MG63 (cell line): ENCODE data around the gene MESD. TPM values are rescaled to one million over a fixed set of nuclear protein-coding genes. Genes with fewer than 3 reads are reported as not detected.
A peak's percentile ranks its signal among the peaks of the same experiment; 100 is the strongest.

Source experiments
- DNase-seq: peaks from one replicate; pipeline ENCODE4 v3.0.0-alpha.2; 2020
- H3K27me3 ChIP-seq: fragments of 250-450 bp; sonication (Bioruptor Pico); 2 replicates; pipeline ENCODE4 v1.5.1; 2020; ENCODE audit warnings: mild to moderate bottlenecking, moderate library complexity
- H3K36me3 ChIP-seq: fragments of 250-450 bp; sonication (Bioruptor Pico); 2 replicates; pipeline ENCODE4 v1.5.1; 2020; ENCODE audit warnings: mild to moderate bottlenecking, moderate library complexity
- H3K4me3 ChIP-seq: fragments of 250-450 bp; sonication (Bioruptor Pico); 2 replicates; pipeline ENCODE4 v1.5.1; 2020; ENCODE audit warnings: mild to moderate bottlenecking, moderate library complexity
- H3K9me3 ChIP-seq: fragments of 250-450 bp; sonication (Bioruptor Pico); 2 replicates; pipeline ENCODE4 v1.5.1; 2020; ENCODE audit warnings: mild to moderate bottlenecking, moderate library complexity
- total RNA-seq: library from RNA; depleted of rRNA; stranded (reverse); fragments of >200 nt; shearing (Covaris generic); gene quantifications from 2 replicates; pipeline ENCODE4 v1.2.3, GENCODE V29; 2014; ENCODE audit warnings: low replicate concordance

Gene MESD
- total RNA-seq, 1 experiment from 2014 or later = 25.5 TPM

DNA sequence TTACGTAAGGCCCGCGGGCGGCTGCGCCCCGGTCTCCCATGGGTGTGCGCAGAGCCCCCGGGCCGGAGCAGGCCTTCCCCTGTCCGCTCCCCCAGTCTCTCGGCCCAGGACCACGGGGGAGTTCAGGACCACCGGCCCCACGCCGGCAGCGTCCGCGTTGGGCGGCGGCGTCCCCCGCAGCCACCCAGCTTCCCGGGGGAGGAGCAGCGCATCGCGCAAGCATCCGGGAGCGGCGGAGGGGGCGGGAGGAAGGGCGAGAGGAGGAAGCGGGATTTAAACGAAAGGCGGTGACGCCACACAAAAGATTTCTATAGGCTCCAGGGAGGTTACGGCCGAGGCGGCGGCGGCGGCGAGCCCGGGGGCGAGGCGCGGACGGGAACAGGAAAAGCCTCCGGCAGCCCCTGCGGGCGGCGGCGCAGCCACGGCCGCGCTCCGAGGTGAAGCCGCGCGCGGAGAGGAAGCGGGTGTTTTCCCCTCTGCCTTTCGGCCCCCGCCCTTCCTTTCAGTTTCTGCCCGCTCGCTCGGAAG lies 11.1 kb upstream of the MESD start, which contains the start of gene TLNRD1:
TLNRD1 (plus strand) TSS at position 300 of the 528 bp plus-strand sequence. CDS start 1,349 bp downstream, outside the sequence.
- H3K9me3 ChIP-seq = peaks cover 4% of the 10 kb centered on the region; the same call in 1 of the 2 replicates
- peaks cover 23% of the 10 kb centered on the region for H3K36me3 ChIP-seq
- DNase-seq = peak; percentile 94
- H3K27me3 ChIP-seq = no peaks in the 10 kb centered on the region
- H3K4me3 ChIP-seq = peak within 1 kb of the TSS; percentile 76

DNA sequence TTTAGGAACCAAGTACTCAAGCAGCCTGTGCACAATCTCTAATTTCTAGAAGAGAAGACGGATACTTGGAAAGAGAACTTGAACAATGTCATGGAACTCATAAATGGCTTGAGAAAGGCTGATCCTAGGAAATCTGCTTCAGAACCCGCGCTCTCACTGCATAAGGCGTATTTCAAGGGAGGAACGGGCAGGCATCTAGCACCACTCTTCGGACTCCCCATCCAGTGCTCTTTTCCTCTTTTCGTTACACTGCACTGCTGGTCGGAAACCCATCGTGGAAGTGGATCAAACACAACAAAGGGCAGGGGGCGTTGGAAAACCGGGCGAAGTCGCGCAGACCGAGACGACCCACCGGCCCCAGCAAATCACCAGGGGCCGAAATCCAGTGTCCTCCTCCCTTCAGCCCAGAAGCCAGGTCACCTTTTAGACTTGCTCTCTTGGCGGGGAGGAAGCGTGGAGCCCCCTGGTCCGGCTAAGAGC lies 10.6 kb upstream of the MESD start:
- Histone ChIP-seq H3K27me3 (no peaks in the 10 kb centered on the region), H3K9me3 (peaks cover 4% of the 10 kb centered on the region; the same call in 1 of the 2 replicates), H3K4me3 (peak overlapping the region; percentile 76), H3K36me3 (peaks cover 22% of the 10 kb centered on the region)
- no peak for DNase-seq

DNA sequence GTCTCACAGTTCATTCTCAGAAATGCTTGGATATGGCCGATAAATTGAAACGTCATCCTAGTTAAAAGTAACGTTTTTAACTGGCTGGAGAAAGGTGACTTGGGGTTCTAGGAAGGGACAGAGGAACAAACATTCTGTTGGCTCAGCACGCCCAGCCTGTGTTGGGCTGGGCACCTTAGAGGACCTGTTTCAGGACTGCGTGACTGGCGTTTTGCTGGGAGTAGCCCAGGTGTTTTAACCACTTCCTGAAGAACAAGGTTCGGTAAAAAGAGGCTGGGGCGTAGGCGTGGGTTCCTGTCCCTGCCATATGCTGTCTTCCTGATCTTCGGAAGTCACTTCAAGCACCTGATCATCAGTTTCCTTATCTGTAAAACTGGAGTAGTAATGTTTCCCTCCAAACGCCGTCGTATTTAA lies 10.0 kb upstream of the MESD start:
- no peak for DNase-seq
- Histone ChIP-seq H3K4me3 (peak overlapping the region; percentile 76), H3K9me3 (peaks cover 4% of the 10 kb centered on the region; the same call in 1 of the 2 replicates), H3K27me3 (no peaks in the 10 kb centered on the region), H3K36me3 (peaks cover 19% of the 10 kb centered on the region)

DNA sequence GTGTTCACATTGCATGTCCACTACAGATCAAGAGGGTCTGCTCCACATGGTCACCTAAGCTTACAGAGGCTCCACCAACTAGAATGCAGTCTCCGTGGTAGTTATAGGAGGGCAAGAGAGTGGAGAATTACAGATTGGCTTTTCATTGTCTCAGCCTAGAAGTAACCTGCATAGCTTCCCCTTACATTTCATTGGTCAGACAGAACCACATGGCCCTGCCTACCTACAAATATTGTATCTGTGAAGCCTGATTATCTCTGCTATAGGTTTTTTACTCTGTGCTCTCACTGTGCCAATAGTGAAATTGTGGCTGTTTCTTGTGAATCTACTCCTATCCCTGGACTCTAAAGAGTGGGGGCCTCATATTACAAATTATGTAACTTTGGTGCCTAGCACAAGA lies 8.6 kb upstream of the MESD start:
- H3K27me3 ChIP-seq = no peaks in the 10 kb centered on the region
- no peak for DNase-seq
- no peak overlapping the region for H3K4me3 ChIP-seq
- peaks cover 7% of the 10 kb centered on the region for H3K36me3 ChIP-seq
- H3K9me3 ChIP-seq = peaks cover 4% of the 10 kb centered on the region; the same call in 1 of the 2 replicates

DNA sequence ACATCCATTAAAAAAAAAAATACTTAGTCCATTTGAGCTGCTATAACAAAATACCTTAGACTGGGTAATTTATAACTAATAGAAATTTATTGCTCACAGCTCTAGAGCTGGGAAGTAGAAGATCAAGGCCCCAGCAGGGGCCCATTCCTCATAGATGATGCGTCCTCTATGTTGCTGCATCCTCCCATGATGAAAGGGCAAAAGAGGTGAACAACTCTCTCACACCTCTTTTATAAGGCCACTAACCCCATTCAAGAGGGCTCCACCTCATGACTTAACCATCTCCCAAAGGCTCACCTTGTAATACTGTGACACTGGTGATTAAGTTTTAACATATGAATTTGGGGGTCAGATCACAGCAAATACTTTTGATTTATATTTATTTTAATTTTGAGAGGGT lies 8.1 kb upstream of the MESD start:
- Histone ChIP-seq H3K27me3 (no peaks in the 10 kb centered on the region), H3K9me3 (peaks cover 4% of the 10 kb centered on the region; the same call in 1 of the 2 replicates), H3K36me3 (peaks cover 3% of the 10 kb centered on the region), H3K4me3 (no peak overlapping the region)
- DNase-seq = peak; percentile 53

DNA sequence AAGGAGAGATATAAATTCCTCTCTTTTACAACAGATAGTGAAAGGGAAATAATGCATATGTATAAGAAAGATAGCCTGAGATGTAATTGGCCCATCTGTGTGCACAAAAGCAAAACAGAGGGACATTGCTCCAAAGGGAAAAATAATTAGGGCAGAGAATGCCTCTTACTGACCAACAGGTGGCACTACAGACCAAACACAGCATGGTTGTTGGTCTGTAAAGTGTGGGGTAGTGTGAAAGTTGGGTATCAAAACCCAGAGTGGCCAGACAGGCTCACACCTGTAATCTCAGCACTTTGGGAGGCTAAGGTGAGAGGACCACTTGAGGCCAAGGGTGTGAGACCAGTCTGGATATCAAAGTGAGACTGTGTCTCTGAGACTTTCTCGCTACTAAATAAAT lies 6.6 kb upstream of the MESD start:
- Histone ChIP-seq H3K27me3 (no peaks in the 10 kb centered on the region), H3K4me3 (no peak overlapping the region), H3K36me3 (no peaks in the 10 kb centered on the region), H3K9me3 (peaks cover 4% of the 10 kb centered on the region; the same call in 1 of the 2 replicates)
- DNase-seq = no peak

DNA sequence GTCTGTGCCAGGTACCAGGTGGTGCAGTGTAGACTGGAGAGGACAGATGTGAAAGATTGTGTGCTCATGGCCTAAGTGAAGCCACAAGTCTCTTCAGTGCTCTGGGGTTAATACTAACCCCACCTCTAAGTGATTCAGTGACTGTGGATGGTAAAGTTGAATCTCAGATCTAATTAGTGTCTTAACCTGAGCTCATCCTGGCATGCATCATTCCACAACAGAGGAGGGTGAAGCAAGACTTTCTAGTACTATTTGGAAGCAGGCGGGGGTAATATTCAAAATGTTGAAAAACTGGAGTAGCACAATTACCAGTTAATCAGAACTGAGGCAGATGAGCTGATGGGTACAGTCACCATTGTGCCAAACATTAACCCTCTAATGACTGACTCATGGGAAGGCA lies 2.8 kb upstream of the MESD start:
- Histone ChIP-seq H3K27me3 (no peaks in the 10 kb centered on the region), H3K4me3 (no peak overlapping the region)
- no peak for DNase-seq

DNA sequence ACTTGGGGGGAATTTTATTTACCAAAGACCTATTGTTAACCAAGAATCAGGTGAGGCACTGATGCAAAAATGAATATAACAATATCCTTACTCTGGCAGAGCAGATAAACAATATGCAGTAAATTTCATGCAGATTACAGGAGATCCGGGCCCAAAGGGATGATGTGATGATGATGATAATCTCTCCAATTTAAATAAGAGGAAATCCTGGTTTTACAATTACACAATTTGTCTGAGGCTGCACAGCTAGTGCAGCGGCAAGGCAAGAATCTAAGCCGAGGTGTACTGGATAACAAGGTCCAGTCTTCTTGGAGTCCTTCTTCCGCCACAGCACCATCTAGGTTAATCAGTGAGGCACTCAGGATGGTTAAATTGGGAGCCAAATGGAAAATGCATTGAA lies 2.4 kb upstream of the MESD start:
- DNase-seq = no peak

More for the DNA sequence above, 2.8 kb upstream of the MESD start:
- Histone ChIP-seq H3K36me3 (no peaks in the 10 kb centered on the region), H3K9me3 (peaks cover 4% of the 10 kb centered on the region; the same call in 1 of the 2 replicates)

DNA sequence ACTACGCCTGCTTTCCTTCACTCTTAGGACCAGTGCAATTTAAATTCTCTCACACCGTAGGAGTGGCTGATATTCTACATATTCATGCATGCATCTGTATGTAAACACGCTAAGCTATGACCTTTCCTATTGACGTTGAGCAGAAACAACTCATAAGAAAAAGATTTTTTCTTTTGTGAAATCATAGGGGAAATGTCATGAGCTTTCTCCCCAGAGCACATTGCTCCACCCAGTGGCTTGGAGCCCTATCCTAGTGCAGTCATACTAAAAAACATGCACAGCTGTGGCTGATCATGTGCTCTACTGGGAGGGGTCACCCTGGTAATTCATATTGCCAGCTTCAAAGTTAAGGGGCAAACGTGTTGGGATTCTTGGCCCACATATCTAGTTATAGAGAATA lies 1.8 kb upstream of the MESD start:
- no peaks in the 10 kb centered on the region for H3K36me3 ChIP-seq
- peak; percentile 44 for DNase-seq
- H3K27me3 ChIP-seq = no peaks in the 10 kb centered on the region
- no peak overlapping the region for H3K4me3 ChIP-seq
- H3K9me3 ChIP-seq = peaks cover 2% of the 10 kb centered on the region; the same call in 1 of the 2 replicates

More for the DNA sequence above, 2.4 kb upstream of the MESD start:
- Histone ChIP-seq H3K36me3 (no peaks in the 10 kb centered on the region), H3K4me3 (no peak overlapping the region), H3K9me3 (peaks cover 4% of the 10 kb centered on the region; the same call in 1 of the 2 replicates), H3K27me3 (no peaks in the 10 kb centered on the region)

DNA sequence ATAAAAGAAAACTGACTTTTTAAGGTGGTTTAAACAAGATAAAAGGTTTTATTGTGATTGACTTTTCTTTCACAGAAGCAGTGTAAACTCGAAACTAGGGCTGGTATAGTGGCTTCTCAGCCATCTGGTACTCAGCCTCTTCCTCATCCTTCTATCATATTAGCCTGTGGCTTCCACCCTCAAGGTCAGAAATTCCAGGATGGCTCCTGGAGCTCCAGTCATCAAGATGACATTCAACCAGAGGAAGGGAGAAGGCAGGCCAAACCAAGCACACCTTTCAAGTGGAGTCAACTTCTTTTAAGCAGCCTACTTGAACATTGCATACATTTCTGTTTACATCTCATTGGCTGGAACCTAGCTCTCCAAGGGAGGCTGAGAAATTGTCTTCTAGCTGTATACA lies 1.3 kb upstream of the MESD start:
- H3K36me3 ChIP-seq = no peaks in the 10 kb centered on the region
- no peak overlapping the region for H3K4me3 ChIP-seq
- no peaks in the 10 kb centered on the region for H3K27me3 ChIP-seq
- no peaks in the 10 kb centered on the region for H3K9me3 ChIP-seq
- DNase-seq = no peak

DNA sequence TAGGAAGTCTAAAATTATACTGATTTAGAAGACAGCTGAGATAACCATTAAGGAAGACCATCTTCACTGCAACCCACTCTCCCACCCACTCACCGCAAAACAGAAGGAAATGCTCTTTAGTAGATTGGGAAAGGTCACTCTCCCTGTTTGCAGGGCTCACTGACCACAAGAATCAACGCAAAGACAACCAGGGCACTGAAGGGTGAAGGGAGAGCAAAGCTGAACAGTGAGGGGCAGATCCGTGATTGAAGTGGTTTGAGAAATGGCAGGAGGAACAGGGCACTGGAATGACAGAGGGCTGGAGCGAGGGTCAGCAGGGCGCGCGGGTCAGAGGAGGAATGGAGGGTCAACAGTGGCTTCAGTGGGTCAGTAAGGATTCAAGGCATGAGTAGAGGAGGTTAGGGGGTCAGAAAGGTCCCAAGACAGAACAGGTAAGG lies 520 bp downstream of the MESD start:
- H3K27me3 ChIP-seq = no peaks in the 10 kb centered on the region
- DNase-seq = peak; percentile 2
- H3K4me3 ChIP-seq = peak overlapping the region; percentile 86
- H3K36me3 ChIP-seq = no peaks in the 10 kb centered on the region; the same call in 1 of the 2 replicates
- no peaks in the 10 kb centered on the region for H3K9me3 ChIP-seq

DNA sequence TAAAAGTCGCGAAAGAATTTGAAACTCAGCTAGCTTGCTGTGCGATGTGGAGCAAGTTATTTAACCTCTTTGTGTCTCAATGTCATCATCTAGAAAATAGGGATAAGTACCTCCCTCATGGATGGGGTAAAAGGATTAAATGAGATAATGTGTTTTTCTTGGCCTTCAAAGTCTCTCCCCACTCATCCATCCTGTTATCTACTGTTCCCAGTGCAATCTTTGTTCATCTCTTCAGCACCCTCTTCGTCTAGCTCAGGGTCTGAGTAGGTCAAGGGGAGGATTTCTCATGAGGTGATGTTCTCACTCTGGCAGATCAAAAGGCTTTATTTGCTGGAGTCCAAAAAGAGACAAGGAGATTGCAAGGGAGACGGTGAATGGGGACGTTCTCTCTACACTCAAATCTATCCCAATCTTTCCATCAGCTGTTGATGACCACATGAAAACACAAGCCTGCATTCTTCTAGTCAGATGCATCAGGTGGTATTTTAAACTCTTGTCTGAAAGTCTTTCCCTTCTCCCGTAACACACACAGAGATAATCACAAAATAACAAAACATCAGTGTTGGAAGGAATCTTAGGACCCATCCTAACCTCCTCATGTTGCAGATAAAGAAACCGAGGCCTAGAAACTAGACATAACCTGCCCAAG lies 1.3 kb downstream of the MESD start:
- DNase-seq = no peak
- H3K36me3 ChIP-seq = no peaks in the 10 kb centered on the region; the same call in 1 of the 2 replicates
- H3K4me3 ChIP-seq = peak overlapping the region; percentile 86
- H3K9me3 ChIP-seq = no peaks in the 10 kb centered on the region
- H3K27me3 ChIP-seq = no peaks in the 10 kb centered on the region

DNA sequence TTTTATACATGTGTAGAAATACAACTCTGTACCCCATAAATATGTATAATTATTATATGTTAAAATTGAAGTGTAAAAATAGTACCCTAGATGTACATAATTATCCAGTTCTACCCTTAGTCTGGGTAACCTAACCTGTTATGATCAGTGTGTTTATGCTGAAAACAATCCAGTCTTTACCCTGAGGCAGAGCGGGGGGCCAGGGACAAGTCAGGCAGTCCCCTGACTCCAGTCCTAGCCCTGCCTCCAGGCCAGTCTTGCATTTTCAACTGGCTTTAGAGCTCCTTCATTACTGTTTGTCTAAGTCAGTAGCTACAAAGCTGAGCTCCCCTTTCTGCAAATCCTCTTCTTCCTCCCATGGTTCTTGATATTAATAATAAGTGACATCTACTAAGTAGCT lies 3.1 kb downstream of the MESD start:
- Histone ChIP-seq H3K36me3 (peaks cover 12% of the 10 kb centered on the region), H3K27me3 (no peaks in the 10 kb centered on the region), H3K9me3 (no peaks in the 10 kb centered on the region), H3K4me3 (no peak overlapping the region)
- no peak for DNase-seq

DNA sequence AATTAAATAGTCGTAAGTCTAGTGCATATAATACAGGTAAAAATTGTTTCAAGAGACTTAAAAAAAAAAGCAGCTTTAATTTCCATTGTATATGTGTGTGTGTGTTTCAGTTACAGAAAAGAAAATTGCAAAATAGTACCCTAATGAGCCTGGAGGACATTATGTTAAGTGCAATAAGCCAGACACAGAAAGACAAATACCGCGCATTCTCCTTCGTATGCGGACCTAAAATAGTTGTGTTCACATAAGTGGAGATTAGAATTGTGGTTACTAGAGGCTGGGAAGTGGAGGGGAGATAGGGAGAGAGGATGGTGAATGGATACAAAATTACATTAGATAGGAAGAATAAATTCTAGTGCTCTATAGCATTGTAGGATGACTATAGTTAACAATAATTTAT lies 3.6 kb downstream of the MESD start:
- H3K36me3 ChIP-seq = peaks cover 13% of the 10 kb centered on the region
- no peaks in the 10 kb centered on the region for H3K27me3 ChIP-seq
- DNase-seq = no peak
- no peaks in the 10 kb centered on the region for H3K9me3 ChIP-seq
- H3K4me3 ChIP-seq = no peak overlapping the region

DNA sequence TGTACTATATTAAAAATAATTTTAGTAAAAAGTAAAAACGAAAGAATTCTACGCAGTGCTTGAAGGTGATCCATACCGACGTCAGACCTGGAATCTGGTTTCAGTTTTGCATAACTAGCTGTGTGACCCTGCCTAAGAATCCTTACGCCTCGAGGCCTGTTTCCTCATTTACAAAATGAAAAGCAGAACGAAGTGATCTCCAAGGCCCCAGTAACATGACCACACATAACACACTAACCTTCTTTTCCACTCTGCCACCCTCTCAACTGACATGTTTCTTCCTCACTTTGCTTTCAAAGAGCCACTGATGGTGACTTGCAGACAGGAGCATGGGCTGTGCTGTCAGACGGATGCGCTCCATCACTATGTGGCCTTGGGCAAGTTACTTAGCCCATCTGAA lies 4.8 kb downstream of the MESD start:
- H3K9me3 ChIP-seq = no peaks in the 10 kb centered on the region
- no peak overlapping the region for H3K4me3 ChIP-seq
- no peak for DNase-seq
- H3K27me3 ChIP-seq = no peaks in the 10 kb centered on the region
- H3K36me3 ChIP-seq = peaks cover 22% of the 10 kb centered on the region

DNA sequence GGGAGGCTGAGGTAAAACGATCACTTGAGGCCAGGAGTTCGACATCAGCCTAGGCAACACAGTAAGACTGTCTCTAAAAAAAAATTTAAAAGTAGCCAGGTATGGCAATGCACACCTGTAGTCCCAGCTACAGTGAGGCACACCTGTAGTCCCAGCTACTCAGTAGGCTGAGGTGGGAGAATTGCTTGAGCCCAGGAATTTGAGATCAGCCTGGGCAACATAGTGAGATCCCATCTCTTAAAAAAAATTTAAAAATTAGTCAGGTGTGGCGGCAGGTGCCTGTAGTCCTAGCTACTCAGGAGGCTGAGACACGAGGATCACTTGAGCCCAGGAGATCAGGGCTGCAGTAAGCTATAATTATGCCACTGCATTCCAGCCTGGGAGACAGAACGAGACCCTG lies 6.8 kb downstream of the MESD start:
- Histone ChIP-seq H3K36me3 (peaks cover 37% of the 10 kb centered on the region), H3K4me3 (no peak overlapping the region), H3K9me3 (no peaks in the 10 kb centered on the region), H3K27me3 (no peaks in the 10 kb centered on the region)
- DNase-seq = no peak

DNA sequence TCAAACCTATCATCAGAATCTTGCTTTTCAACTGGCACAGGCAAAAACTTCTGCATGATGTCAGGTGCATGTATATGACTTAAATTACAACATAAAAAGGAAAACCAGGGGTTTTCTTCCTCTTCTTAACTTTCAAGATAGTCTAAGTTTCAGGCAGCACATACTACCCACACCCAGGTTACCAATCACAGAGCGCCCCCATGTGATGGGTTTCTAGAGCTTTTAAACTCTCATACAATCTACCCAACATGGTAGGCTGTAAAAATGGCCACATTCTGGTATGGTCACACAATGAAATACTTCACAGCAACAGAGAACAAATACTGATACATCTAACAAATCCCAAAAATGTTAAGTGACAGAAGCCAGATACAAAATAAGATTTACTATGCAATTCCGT lies 7.4 kb downstream of the MESD start:
- no peak for DNase-seq
- Histone ChIP-seq H3K4me3 (no peak overlapping the region), H3K9me3 (no peaks in the 10 kb centered on the region), H3K27me3 (no peaks in the 10 kb centered on the region), H3K36me3 (peaks cover 43% of the 10 kb centered on the region)
